Ovary (tissue), 9 donors: Measurements from ENCODE around the gene TNS1. TPM values are rescaled to one million over a fixed set of nuclear protein-coding genes. Genes with fewer than 3 reads are reported as not detected.

Experiments used
- DNase-seq, 5 donors: peaks; one replicate each; pipeline ENCODE4 v3.0.0-alpha.2; 2019 to 2020
- H3K27ac ChIP-seq, 2 donors: fragments of 200-600 bp; one replicate each; pipeline versions ENCODE4 v1.5.1 to v1.8.0; 2019 to 2022
- H3K27me3 ChIP-seq: fragments of 200-600 bp; one replicate; pipeline ENCODE4 v1.8.0; 2022
- H3K36me3 ChIP-seq: fragments of 200-600 bp; sonication (generic); one replicate; pipeline ENCODE4 v1.5.1; 2019
- H3K4me1 ChIP-seq: one replicate; pipeline ENCODE4 v1.8.1; 2013; ENCODE audit warnings: mild to moderate bottlenecking, moderate library complexity; ENCODE audit not compliant: insufficient read depth
- H3K4me3 ChIP-seq: fragments of 200-600 bp; sonication (generic); one replicate; pipeline ENCODE4 v1.5.1; 2017
- H3K9me3 ChIP-seq, 2 donors: fragments of 200-600 bp in 1 of 2; sonication (generic) in 1 of 2; one replicate each; pipeline versions ENCODE4 v1.5.1 to v1.8.1; 2013 to 2019; ENCODE audit warnings: mild to moderate bottlenecking in 1 of 2, moderate library complexity in 1 of 2
- EP300 ChIP-seq: sonication (generic); formaldehyde crosslinking; IDR thresholded peaks from one replicate; pipeline ENCODE4 v1.6.1; 2017; ENCODE audit warnings: antibody characterized with exemption
- POLR2A ChIP-seq: fragments of 450-650 bp; IDR thresholded peaks from one replicate; pipeline ENCODE4 v1.6.1; 2017; ENCODE audit warnings: antibody characterized with exemption, mild to moderate bottlenecking, moderate library complexity
- WGBS, 3 donors: extraction: QIAGEN DNeasy Blood & Tissue Kit in 1 of 3; methylation state at CpG; one replicate each; pipeline versions ENCODE4 v1.1.5 to v1.1.7; 2013 to 2017; 5-methylcytosine and 5-hydroxymethylcytosine counted together
- intact Hi-C, 4 donors: fragments of 100-400 bp; cut with DNase I; formaldehyde crosslinking; loops; one replicate each; pipeline versions ENCODE4 v1.11.0 to v1.15.1; 2022 to 2023
- polyA plus RNA-seq, 2 donors: library from polyadenylated mRNA; stranded (reverse); fragments of 200-250 nt in 1 of 2; fragments of 350-450 nt in 1 of 2; fragmentation: Illumina TruSeq in 1 of 2; extraction: RNeasy Lipid Tissue Mini Kit (QIAGEN cat#74804) in 1 of 2; gene quantifications; one replicate each; pipeline ENCODE4 v1.2.3, GENCODE V29; 2013 to 2014
- total RNA-seq, 7 donors: library from RNA; depleted of rRNA in 2 of 7; stranded (reverse); fragments of >200 nt in 2 of 7; fragmentation: NEBNext Ultra II Directional in 3 of 7; extraction: Animal tissue kit (Norgen Biotek cat#: 25700) in 3 of 7; gene quantifications; one replicate each; pipeline versions ENCODE4 v1.1.0 to v1.2.4, GENCODE V29; 2016 to 2023
- TF ChIP-seq, protein P1 (sequence below), 3 donors: fragments of 450-650 bp in 2 of 3; fragments of 200-600 bp in 1 of 3; IDR thresholded peaks; one replicate each; pipeline versions ENCODE4 v1.5.1 to v1.8.0; 2016 to 2022; ENCODE audit warnings: antibody characterized with exemption in 3 of 3, mild to moderate bottlenecking in 1 of 3
- donor health status: DM: no; HTN: no; CAD: no; lungs with moderate emphysema.
- donor health status: DM: no; HTN: no; CAD: no.
- donor health status: Bipolar disorder and iron deficiency.
- donor health status: DM: yes; HTN: yes; CAD: no.
- donor health status: DM: no; HTN: no; CAD: no.
- donor health status: DM: yes; HTN: yes; CAD: no.

Gene TNS1
- total and polyA plus RNA-seq, 9 donors, result 140 to 568 (median 356) TPM

DNA sequence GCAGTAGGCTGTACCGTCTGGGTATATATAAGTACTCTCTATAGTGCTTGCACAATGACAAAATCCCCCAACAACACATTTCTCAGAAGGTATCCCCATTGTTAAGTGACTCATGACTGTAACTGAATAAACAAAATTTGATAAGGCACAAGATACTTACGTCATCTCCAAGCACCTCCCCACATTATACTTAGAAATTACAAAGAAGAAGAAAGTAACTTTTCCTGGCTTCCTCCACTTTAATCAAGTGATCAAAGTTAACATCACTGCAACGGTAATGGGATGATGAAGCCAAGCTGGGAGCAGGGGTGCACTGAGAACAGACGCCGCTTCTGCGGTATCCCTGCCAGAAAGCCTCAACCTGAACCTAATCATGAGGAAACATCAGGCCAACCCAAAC lies 9.7 kb downstream of the TNS1 start:
- no peaks in the 10 kb centered on the region for H3K36me3 ChIP-seq
- intact Hi-C loops, result loop anchor here in 3 of 4 donors (2.0 to 5.0 kb wide), 2 partner anchors 202 to 206 kb away; no protein-coding TSS in a partner anchor
- TF ChIP-seq, protein P1, sequence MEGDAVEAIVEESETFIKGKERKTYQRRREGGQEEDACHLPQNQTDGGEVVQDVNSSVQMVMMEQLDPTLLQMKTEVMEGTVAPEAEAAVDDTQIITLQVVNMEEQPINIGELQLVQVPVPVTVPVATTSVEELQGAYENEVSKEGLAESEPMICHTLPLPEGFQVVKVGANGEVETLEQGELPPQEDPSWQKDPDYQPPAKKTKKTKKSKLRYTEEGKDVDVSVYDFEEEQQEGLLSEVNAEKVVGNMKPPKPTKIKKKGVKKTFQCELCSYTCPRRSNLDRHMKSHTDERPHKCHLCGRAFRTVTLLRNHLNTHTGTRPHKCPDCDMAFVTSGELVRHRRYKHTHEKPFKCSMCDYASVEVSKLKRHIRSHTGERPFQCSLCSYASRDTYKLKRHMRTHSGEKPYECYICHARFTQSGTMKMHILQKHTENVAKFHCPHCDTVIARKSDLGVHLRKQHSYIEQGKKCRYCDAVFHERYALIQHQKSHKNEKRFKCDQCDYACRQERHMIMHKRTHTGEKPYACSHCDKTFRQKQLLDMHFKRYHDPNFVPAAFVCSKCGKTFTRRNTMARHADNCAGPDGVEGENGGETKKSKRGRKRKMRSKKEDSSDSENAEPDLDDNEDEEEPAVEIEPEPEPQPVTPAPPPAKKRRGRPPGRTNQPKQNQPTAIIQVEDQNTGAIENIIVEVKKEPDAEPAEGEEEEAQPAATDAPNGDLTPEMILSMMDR (IDR thresholded peaks at IDR 0.05), result no peak
- TF ChIP-seq POLR2A, result no peak
- no peak for TF ChIP-seq EP300
- no peaks in the 10 kb centered on the region for H3K9me3 ChIP-seq
- no peaks in the 10 kb centered on the region for H3K27me3 ChIP-seq
- no peak overlapping the region for H3K27ac ChIP-seq
- no peak overlapping the region for H3K4me3 ChIP-seq
- peak in 1 of 5 donors; percentile 6 for DNase-seq
- peaks cover 36% of the 10 kb centered on the region for H3K4me1 ChIP-seq
- 70 to 75% (median 72%) methylated on average over 6 of the region's 6 CpGs for WGBS, 3 donors

DNA sequence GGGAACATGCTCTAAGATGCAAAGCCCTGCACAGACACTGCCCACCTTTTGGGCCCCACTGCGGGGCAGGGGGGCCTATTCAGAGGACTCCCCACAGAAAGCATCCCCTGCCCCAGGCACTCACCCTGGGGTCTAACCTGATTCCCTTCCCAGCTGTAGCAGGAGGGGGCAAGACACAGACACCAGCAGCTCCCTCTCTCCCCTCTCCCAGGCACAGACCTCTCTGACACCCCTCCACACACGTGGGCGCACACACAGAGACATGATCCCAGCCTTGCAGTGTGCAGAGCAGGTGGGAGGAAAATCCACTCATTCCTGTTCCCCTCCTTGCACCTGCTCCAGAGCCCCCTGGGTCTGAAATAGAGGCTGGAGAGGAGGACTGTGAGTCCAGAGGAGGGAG lies 10.7 kb downstream of the TNS1 start:
- Histone ChIP-seq H3K4me1 (peaks cover 35% of the 10 kb centered on the region), H3K27ac (no peak overlapping the region), H3K36me3 (no peaks in the 10 kb centered on the region), H3K9me3 (no peaks in the 10 kb centered on the region), H3K4me3 (no peak overlapping the region), H3K27me3 (no peaks in the 10 kb centered on the region)
- no peak for TF ChIP-seq EP300
- TF ChIP-seq, protein P1 (IDR thresholded peaks at IDR 0.05), result no peak
- no peak for TF ChIP-seq POLR2A
- intact Hi-C loops, result loop anchor here in 3 of 4 donors (2.0 to 5.0 kb wide), 2 partner anchors 201 to 205 kb away; no protein-coding TSS in a partner anchor
- 78 to 84% (median 79%) methylated on average over 3 of the region's 3 CpGs for WGBS, 3 donors
- peak in 3 of 5 donors; percentile 7 to 23 (median 13) for DNase-seq

DNA sequence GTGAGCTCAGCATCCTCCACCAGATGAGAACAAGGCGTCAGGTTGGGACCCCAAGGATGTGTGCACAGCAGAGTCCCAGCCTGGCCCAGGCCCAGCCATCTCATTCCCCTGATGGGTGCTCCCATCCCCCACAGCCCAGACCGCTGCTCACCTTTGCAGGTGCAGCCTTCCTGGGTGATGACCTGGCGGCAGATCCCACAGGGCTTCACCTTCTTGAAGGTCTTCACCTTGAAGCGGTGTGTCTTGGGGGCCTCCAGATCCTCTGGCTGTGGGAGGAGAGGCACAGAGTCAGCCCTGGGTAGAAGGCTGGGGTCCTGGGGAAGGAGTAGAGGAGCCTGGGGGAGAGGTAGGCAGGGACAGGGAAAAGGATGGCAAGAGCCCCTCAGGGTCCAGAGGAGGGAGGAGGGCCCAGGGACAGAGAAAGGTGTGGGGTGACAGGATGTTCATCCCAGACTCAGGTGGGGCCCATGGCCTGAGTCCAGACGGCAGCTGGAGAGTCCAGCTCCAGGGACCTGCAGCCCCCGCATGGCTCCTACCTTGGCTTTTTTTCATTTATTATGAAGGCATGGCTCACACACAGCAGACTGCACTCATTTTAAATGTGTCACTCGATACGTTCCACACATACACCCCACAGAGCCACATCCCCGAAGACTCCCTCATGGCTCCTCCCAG lies 11.9 kb downstream of the TNS1 start:
- Histone ChIP-seq H3K36me3 (no peaks in the 10 kb centered on the region), H3K27me3 (no peaks in the 10 kb centered on the region), H3K27ac (no peak overlapping the region), H3K4me1 (peaks cover 25% of the 10 kb centered on the region), H3K9me3 (no peaks in the 10 kb centered on the region), H3K4me3 (no peak overlapping the region)
- intact Hi-C loops, result loop anchor here in 2 of 4 donors (5.0 kb wide), 1 partner anchor 204 kb away; no protein-coding TSS in a partner anchor
- DNase-seq, result peak in 3 of 5 donors; percentile 29 to 38 (median 36)
- TF ChIP-seq, protein P1 (IDR thresholded peaks at IDR 0.05), result no peak
- TF ChIP-seq POLR2A (no peak), EP300 (no peak)
- 89 to 92% (median 92%) methylated on average over 9 of the region's 9 CpGs for WGBS, 3 donors

DNA sequence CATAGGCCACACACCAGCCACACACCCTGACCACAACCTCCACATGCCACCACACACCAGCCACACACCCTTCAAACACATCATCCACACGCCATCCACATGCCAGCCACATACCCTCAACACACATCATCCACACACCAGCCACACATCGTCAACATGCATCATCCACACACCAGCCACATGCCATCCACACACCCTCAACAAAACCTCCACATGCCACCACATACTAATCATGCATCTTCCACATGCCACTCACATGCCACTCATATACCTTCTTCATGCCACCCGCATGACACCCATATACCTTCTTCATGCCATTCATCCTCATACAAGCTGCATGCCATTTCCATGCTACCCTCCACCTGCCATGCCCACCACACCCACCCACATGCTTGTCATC lies 12.4 kb downstream of the TNS1 start:
- H3K9me3 ChIP-seq, result no peaks in the 10 kb centered on the region
- WGBS, 3 donors, result 91 to 95% (median 92%) methylated on average over 3 of the region's 3 CpGs
- peaks cover 19% of the 10 kb centered on the region for H3K4me1 ChIP-seq
- intact Hi-C loops, result loop anchor here in 2 of 4 donors (5.0 kb wide), 1 partner anchor 203 kb away; no protein-coding TSS in a partner anchor
- H3K4me3 ChIP-seq, result no peak overlapping the region
- no peaks in the 10 kb centered on the region for H3K27me3 ChIP-seq
- H3K36me3 ChIP-seq, result no peaks in the 10 kb centered on the region
- DNase-seq, result peak in 2 of 5 donors; percentile 11 to 30
- TF ChIP-seq, protein P1 (IDR thresholded peaks at IDR 0.05), result no peak
- TF ChIP-seq POLR2A (no peak), EP300 (no peak)
- H3K27ac ChIP-seq, result no peak overlapping the region
